NCI-H146 treated with DMSO at 0.1 percent for 48 hours (cell line): ENCODE measurements around the gene CFAP61.
"Not testable (repeated sequence)": the region's sequence is repeated elsewhere in the genome, so short reads cannot be mapped to it uniquely, and the experiment has no call there.

Experiments used
- DNase-seq: peaks from one replicate; lab custom pipeline; 2025; ENCODE audit not compliant: unreplicated experiment; lab: John Stamatoyannopoulos, UW

CFAP61 gene

DNA sequence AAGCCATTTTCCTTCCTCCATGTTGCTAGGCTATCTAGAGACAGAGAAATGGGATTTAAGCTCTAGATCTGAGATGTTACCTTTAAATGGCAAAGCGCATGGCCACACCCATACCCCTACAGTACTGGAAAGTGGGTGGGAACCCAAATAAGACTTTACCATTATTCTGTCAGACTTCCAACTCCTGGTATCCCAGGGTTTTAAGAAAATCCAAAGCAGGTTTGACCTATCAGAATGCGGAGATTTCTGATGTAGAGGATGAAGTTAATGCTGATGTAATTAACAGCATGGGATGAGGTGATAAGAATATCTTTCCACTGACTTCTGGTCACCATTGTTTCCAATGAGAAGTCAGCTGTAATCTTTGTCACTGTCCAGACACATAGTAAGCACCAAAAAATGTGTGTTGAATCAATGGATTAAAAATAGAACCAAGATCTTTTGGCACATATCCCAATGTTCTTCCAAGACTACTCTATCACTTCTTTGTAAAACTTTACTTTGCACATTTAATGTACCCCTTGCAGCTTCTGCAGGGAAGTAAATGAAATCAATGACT, 174.8 kb downstream of the CFAP61 start:
- DNase-seq, result no peak

DNA sequence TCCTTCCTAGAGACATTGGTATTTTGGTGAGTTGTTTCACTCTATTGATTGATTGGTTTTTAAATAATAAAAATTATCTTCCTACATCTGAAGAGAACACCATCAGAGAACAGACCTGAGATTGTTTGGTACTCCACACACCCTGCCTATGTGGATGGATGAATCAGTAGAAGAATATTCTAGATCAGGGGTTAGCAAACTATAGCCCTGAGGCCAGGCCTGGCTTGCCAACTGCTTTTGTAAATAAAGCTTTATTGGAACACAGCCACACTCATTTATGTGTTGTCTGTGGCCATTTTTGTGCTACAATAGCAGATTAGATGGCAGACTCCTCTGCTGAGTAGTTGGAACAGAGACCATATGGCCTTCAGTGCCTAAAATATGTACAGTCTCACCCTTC, 176.0 kb downstream of the CFAP61 start:
- no peak for DNase-seq

DNA sequence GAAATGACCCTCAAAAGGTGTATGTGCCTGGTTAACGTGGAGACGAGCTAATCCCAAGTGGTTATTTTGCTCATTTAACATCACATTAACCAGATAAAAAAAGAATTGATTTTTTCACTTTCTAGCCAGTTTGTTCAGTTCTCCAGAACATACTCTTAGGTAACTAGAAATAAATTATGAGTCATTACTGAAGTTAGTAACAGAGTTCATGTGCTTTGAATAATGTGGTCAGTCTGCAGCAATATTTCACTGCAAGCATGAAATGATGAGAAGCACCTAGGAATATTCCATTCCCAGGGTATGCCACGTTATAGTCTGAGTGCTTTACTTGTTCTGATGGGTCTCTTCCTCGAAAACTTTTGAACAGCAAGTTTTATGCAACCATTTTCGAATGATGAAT, 177.3 kb downstream of the CFAP61 start:
- no peak for DNase-seq

DNA sequence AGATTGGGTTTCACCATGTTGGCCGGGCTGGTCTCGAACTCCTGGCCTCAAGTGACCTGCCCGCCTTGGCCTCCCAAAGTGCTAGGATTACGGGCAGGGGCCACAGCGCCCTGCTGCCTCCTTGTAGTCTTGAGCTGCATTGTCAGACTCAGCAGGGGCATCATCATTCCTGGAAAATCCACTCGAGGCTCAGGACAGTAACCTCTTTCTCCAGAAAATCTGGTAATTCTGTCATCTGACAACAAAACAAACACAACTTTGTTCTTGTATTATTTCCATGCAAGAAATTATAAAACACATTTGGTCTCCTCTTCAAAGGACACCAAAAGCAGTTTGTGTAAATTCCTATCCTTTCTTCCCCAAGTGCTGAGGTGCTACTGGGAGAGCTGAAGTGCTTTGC, 178.4 kb downstream of the CFAP61 start:
- DNase-seq, result no peak

DNA sequence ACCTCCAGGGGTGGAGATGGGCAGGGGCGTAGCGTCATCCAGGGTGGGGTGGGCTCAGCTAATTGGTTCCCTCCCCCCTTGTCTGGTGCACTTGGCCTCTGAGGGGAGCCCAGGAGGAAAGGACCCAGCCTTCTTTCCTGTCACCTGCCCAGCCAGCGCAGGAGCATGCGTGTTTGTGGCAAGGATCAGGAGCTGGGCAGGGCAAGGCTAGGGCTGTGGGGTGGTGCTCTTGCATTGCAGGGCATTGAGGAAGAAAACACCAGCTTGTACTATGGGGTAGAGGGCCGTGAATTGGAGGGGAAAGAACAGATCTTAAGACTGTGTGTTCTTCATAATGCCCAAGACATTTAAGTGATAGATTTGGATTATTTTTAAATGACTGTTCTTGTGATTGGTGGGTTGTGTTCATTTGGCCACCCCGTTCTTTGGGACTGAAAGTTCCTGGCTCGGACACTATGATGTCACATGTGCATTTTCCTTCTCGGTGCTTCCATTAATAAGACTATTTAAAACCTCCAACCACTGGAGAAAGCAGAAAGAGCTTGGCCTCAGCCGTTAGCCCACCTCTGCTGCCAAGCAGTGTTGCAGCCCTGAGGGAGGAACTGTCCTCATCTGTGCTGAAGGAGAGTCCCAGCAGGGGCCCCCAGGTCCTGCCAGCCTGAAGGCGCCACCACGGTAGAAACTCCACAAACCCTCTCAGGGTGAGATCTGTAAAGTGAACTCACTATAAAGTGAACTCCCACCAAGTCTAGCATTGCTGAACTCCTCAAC, 179.4 kb downstream of the CFAP61 start:
- DNase-seq, result no peak

DNA sequence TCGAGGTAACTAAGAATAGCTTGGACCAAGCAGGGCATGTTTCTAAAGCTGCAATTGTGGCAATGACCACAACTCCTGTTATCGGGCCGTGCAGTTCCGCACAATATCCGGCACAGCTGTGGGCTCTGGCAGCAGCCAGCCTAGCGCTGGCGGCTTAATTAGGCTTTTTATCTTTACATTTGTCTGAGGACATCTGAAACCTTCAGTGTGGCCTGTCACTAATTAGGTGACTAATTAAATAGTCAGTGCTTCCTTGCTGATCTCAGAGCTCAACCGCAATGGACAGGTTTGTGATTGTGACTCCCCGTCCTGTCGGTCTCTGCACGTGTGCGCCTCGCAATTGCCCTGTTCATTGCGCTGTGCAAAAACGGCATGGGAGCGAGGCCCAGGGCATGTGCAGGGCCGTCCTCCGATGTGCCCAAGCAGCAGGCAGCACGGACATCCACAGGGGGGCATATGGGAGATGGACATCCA, 180.7 kb downstream of the CFAP61 start:
- DNase-seq, result no peak

DNA sequence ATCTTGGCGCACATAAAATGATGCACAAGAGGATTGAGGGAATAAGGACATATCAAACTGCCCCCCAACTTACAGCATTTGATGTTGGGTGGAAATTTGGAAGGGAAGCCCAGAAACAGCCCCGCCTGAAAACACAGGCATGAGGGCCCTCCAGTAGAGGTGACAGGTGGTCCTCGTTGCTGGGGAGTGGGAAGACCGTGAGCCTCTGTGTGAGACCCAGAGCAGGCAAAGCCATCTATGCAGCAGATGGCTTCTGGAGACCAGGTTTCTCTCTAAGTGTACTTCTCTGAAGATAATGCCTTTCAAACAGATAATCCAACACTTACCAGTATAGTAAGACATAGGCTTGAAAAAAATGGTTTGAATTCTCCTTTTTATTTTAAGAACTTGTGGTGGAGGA, 183.3 kb downstream of the CFAP61 start:
- DNase-seq, result no peak

DNA sequence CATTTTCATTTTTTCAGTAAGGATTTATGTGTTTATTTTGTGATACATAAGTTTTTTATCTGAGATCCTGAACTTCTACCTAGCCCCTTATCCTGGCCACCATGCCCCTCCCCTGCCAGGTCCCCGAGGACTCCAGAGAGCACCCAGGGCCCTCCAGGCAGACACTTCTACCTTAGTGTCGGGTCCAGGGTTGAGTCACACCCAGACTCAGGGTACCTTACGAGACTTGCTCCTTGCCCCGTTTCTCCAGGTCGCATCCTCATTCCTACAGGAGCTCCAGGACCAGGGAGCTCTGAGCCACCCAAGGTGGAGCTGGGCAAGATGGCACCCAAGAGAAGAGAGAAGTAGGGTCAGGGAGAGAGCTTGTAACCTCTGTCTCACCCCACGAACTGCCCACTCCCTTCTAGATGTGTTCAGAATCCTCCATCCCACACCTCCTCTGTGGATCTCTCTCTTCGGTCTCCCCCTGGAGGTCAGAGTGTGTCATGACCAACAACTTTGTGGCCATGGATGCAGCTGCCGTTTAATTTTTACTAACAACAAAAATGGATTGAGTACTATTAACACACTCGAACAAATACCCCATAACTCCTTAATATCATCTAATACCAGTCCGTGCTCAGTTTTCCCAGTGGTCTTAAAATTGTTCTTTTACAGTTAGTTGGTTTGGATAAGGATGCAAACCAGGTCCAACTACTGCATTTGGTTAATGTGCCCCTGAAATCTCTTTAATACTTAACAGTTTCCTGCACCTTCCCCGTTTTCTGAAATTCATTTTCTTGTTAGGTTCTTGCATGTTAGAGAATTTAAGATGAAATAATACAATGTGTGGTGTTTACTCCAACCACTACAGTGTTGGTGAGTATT, 185.0 kb downstream of the CFAP61 start:
- peak; percentile 77 for DNase-seq

DNA sequence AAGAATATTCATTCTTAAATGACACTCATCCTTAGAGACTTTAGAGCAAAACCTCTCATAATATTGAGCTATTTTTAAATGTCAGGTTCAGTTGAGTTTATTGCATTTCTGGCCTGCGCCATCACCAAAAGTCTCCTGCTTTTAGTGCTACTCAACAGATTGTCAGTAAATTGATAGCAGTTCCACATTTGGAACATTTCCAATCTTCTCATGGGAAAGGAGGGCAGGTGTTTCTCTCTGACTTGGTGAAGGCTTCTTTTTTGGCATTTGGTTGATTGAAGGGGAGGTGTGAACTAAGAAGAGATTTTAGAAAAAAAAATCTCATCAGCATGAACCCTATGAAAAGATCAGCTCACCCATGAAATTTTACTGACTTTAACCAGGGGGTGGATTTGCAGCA, 189.6 kb downstream of the CFAP61 start:
- peak; percentile 10 for DNase-seq

DNA sequence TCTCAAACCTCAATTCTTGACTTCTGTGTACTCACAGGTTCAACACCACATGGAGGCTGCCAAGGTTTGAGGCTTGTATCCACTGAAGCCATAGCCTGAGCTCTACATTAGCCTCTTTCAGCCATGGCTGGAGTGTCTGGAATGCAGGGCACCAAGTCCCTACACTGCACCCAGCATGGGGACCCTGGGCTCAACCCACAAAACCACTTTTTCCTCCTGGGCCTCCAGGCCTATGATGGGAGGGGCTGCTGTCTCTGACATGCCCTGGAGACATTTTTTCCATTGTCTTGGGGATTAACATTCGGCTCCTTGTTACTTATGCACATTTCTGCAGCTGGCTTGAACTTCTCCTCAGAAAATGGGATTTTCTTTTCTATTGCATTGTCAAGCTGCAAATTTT, 192.1 kb downstream of the CFAP61 start:
- DNase-seq, result not testable (repeated sequence)

DNA sequence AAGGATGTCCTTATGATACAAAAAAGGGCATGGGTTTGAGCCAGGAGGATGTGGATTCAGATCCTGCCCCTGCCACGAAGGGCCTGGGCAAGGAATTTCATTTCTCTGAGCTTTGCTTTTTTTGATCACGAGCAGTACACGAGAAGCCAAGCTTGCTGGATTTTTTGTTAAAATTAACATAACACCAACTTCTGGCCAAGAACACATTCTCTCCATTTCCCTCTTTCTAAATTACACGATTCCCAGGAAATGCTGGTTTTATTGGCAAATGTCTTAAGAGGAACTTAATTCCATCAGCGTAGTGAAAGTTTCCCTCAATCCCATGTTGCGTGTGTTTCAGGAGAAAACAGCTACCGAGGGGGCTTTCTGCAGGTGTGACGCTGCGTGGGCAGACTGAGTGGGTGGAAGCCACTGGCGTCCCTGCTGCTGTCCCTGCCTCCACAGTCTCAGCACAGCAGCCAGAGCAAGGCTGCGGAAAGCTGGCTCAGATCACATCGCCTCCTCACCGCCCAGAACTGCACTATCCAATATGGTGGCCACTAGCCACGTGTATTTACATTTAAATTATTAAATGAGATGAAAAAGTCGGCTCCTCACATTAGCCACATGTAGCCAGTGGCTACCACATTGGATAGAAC, 194.8 kb downstream of the CFAP61 start:
- no peak for DNase-seq

DNA sequence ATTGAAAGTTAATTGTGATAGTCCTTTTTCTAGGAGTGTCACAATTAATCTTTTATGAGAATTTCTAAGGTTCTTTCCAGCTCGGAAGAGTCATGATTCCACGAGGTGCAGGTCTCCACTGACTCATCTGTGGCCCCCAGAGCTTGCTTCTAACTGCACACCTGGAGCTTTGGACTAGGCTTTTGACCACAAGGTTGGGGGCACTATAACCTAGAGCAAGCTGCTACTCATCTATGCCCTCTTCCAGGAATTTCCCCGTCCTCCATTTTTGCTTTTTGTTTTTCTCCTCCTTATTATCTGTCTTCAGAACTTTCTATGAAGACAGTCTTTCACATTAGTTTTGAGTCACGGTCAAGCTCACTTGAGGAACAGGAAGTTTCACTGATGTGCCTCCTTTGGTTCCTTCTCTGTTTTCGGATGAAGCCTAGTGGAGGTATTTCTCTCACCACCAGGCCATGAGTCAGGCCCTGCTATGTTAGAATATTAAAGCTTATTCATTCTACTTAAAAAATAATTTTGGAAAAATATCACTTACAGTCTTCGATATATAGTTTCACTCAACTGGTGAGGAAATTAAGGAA, 196.4 kb downstream of the CFAP61 start:
- no peak for DNase-seq

DNA sequence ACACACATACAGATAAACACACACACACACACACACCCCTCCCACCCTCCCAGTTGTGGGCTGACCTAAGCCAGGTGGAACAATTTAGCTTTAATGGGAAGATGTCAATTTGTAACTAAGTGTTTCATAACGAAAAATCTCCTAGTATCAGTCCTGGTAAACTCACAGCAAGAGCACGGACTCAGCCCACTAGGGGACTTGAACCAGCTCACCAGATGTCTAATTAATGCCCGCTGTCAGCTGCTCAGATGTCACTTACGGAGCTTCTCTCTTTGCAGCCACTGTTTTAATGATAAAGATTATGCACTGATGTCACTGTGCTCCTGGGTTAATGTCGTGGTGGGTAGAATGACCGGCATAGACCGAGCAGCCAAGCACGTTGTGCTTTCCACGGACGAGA, 199.0 kb downstream of the CFAP61 start:
- DNase-seq, result peak; percentile 34

DNA sequence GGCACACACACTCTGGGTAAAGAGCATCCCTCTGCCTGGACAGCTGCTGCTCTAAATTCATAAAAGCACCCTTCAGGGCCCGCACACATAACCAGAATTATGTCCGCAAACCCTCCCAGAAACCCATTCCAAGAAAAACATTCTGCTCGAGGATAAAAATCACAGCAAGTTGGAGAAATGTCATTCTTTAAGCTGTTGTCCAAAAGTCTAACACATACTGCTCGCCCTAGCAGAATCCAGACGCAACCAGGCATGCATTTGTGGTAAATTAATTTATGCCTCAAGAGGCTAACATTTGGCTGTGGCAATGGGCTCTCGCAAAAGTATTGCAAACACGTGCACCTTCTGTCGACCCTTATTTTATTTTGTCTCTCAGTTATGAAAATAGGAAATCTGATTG, 199.5 kb downstream of the CFAP61 start:
- no peak for DNase-seq

DNA sequence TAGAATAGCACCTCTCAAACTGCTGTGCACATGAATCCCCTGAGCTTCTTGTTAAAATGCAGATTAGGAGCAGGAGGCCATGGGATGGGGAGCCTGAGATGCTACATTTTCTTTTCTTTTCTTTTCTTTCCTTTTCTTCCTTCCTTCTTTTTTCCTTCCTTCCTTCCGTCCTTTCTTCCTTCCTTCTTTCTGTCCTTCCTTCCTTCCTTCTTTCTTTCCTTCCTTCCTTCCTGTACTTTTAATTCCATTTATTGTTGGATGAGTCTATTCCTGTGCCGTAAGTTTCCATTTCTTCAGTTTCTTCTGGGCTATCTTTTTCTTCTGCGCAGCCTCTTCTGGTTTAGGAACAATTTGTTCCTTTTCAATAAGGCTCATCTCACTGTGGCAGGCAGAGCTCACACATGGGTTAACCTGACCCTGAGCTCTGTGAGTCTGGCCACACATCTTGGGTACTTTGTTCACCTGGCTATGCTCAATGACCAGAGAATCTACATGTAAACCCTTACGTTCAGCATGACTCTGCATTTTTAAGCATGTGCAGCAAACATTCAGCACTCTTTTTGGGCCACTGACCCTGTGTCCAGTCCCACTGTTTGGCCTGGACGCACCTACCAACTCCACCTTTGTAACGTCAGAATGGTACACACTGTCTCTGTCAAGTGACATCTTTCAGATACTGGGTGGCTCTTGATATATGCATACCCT, 200.9 kb downstream of the CFAP61 start:
- no peak for DNase-seq

DNA sequence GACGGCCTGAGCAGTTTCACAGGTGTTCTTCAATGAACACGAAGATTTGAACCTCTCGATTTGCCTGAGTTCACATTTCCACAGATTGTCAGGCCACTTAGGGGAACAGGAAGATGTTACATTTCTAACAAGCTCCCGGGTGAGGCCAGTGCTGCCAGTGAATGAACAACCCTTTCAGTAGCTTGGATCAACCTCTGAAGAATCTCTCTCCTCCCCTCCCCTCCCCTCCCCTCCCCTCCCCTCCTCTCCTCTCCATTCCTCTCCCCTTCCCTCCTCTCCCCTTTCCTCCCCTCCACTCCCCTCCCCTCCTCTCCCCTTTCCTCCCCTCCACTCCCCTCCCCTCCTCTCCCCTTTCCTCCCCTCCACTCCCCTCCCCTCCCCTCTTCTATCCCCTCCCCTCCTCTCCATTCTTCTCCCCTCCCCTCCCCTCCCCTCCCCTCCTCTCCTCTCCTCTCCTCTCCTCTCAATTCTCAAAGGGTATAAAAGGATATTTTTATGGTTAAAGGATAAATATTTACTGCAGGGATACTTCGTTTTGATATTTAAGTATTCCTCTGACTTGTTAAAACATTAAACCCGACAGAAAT, 201.5 kb downstream of the CFAP61 start:
- no peak for DNase-seq

DNA sequence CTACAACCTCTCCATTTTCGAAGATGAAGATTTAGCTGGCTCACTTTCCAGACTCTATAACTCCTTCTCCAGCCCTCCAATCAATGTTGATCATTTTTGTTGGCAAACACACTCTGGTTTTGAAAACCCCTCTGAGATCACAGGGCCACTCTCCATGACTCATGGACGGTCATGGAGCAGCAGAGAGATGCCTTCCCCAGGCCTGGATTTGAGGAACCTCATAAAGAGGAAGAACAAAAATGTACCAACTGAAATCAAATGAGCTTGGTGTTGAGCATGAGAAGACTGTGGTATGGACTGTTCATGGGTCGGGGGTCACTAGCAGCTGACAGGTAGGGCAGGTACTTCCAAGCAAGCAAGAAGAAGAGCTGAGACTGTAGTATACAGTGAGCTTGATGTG, 202.8 kb downstream of the CFAP61 start:
- DNase-seq, result no peak

DNA sequence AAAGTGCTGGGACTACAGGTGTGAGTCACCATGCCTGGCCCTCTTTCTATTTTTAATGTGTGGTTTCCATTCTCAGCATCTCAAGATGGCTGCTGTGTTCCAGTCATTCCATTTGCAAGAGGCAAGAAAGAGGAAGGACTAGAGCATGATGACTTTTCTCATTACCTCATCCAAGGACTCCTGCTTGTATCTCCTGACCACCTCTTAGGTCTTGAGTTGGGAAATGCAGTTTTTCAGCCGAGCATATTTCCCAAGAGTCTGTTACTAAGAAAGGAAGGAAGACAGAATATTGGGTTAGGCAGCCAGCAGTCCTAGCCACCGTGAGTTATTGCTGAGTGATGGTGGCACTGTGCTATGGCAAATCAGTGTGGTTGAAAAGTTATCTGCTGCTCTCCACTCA, 207.2 kb downstream of the CFAP61 start:
- no peak for DNase-seq

DNA sequence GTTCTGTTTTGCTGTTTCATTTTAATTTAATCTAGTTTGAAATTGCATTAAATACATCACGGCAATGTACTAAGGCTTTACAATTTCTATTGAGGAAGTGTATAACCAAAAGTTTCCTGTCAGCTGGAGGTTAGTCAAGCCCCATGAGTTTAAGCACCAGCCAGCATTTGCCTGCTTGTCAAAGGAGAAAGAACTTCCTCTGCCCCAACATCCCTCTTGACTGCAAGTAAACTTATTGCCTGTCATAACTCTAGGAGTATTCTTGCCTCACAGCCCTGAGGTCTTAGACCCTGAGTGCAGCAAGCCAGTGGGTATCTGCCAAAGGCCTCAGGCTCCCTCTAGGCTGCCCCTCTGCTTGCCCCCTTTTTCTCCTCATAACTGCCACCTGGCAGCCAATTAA, 208.8 kb downstream of the CFAP61 start:
- DNase-seq, result no peak

DNA sequence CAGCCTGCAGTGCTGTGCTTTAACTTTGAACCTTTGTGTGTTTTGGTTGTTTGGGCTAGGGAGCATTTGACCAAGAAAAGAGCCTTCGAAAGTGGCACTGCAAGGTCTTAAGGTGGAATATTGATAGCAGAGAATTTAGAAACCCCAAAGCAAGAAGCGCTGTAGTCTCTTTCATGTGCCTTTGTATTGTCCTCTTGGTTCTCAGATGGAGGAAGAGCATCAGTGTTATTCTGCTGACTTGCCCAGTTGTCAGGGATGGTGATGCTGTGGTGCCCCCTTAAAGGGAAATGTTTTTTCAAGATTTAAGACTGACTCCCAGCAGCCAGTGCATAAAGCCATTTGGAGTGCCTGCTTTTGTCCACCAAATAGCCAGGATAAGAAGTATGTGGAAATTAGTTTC, 212.9 kb downstream of the CFAP61 start:
- no peak for DNase-seq
